Measurements from ENCODE around the gene AP3D1.

AP3D1 gene

DNA sequence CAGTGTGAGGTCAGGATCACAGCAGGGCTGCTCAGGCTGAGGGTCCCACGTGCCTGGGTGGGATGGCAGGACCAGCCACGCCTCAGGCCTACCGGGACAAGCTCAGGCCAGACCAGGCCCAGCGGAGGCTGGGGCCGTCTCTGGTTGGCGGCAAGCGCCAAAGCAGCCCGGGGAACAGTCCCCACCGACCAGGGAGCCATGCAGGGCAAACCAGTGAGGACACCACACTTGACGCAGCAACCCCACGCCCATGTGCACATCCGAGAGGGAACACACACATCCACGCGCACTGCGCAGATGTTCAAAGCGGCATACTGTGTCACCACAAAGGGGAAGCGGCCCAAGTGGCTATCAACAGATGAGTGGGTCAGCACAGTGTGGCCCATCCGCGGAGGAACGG, 39.5 kb downstream of the AP3D1 start:
- no peaks in the 10 kb centered on the region for H3K27me3 ChIP-seq (ENCODE audit: control insufficient read depth, insufficient read depth, low read length)
- no peak overlapping the region for H3K9ac ChIP-seq (ENCODE audit: low read length)
- H3K4me3 ChIP-seq (ENCODE audit: low read length) = no peak overlapping the region
- H3K9me3 ChIP-seq (ENCODE audit: control insufficient read depth, low read depth, low read length) = no peaks in the 10 kb centered on the region
- H3K27ac ChIP-seq (ENCODE audit: low read length) = no peak overlapping the region
- peaks cover 87% of the 10 kb centered on the region for H3K36me3 ChIP-seq (ENCODE audit: control insufficient read depth, low read depth, low read length)
- no peaks in the 10 kb centered on the region for H3K4me1 ChIP-seq (ENCODE audit: control insufficient read depth, low read depth, low read length)

DNA sequence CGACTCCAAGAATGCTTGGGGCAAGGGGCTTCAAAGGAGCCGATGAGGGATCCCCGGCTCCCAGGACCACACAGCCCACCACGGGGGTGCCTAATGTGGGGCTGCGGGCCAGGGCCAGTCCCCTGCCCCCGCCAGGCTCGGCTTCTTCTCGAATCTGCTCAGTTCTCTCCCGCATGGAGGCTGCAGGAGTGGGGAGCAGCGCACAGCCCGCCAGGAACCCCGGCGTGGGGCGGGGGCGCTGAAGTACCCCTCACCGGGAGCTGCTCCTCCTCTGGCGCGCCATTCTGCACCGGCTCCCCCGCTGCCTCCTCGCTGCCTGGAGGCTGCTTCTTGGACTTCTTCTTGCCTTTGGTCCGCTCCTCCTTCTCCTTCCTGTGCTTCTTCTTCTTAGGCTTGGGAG, 39.9 kb downstream of the AP3D1 start:
- H3K27me3 ChIP-seq (ENCODE audit: control insufficient read depth, insufficient read depth, low read length) = no peaks in the 10 kb centered on the region
- no peaks in the 10 kb centered on the region for H3K4me1 ChIP-seq (ENCODE audit: control insufficient read depth, low read depth, low read length)
- no peak overlapping the region for H3K9ac ChIP-seq (ENCODE audit: low read length)
- H3K36me3 ChIP-seq (ENCODE audit: control insufficient read depth, low read depth, low read length) = peaks cover 86% of the 10 kb centered on the region
- no peak overlapping the region for H3K4me3 ChIP-seq (ENCODE audit: low read length)
- peaks cover under 1% of the 10 kb centered on the region for H3K9me3 ChIP-seq (ENCODE audit: control insufficient read depth, low read depth, low read length)
- H3K27ac ChIP-seq (ENCODE audit: low read length) = no peak overlapping the region

GRCh38 chr19:2110822-2111221, 40.5 kb downstream of the AP3D1 start:
- H3K27me3 ChIP-seq (ENCODE audit: control insufficient read depth, insufficient read depth, low read length) = no peaks in the 10 kb centered on the region

DNA sequence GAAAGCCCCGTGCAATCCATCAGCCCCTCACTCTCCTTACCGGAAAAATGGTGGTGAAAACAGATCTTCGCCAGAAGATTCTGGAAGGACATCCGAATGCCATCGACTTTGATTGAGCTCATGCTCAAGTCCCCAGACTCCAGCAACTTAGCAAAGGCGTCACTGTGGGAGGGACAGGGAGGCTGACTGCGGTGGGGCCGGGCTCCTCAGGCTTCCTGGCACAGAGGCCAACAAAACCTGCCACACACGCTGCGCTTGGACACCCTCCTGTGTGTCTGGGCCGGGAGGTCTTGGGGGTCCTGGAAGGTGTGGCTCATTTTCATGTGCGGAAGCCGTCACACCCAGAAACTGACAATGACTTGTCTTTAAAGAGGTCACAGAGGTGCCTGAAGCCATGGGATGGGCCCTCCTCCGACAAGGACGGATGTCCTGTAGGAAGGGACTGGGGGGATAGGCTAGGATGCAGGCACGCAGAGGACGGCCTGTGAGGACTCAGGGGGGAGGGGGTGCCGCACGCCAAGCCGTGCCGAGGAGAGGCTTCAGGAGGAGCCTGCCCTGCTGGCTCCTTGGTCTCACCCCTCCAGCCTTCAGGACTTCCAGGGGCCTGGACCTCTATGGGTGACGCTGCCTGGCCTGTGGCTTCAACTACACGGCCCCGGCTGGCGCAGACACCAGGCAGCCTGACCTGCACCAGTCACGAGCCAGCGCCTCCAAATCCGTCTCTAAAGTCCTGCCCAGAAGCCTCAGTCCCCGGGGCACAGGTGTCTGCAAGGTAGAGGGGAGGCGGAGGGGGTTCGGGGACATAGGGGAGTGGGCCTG, 42.1 kb downstream of the AP3D1 start:
- Histone ChIP-seq H3K9me3 (ENCODE audit: control insufficient read depth, low read depth, low read length) (peaks cover 3% of the 10 kb centered on the region), H3K36me3 (ENCODE audit: control insufficient read depth, low read depth, low read length) (peaks cover 70% of the 10 kb centered on the region)

More at GRCh38 chr19:2110822-2111221, 40.5 kb downstream of the AP3D1 start:
- no peak overlapping the region for H3K27ac ChIP-seq (ENCODE audit: low read length)
- H3K36me3 ChIP-seq (ENCODE audit: control insufficient read depth, low read depth, low read length) = peaks cover 86% of the 10 kb centered on the region
- no peaks in the 10 kb centered on the region for H3K4me1 ChIP-seq (ENCODE audit: control insufficient read depth, low read depth, low read length)
- H3K4me3 ChIP-seq (ENCODE audit: low read length) = no peak overlapping the region
- H3K9ac ChIP-seq (ENCODE audit: low read length) = no peak overlapping the region
- peaks cover 3% of the 10 kb centered on the region for H3K9me3 ChIP-seq (ENCODE audit: control insufficient read depth, low read depth, low read length)

DNA sequence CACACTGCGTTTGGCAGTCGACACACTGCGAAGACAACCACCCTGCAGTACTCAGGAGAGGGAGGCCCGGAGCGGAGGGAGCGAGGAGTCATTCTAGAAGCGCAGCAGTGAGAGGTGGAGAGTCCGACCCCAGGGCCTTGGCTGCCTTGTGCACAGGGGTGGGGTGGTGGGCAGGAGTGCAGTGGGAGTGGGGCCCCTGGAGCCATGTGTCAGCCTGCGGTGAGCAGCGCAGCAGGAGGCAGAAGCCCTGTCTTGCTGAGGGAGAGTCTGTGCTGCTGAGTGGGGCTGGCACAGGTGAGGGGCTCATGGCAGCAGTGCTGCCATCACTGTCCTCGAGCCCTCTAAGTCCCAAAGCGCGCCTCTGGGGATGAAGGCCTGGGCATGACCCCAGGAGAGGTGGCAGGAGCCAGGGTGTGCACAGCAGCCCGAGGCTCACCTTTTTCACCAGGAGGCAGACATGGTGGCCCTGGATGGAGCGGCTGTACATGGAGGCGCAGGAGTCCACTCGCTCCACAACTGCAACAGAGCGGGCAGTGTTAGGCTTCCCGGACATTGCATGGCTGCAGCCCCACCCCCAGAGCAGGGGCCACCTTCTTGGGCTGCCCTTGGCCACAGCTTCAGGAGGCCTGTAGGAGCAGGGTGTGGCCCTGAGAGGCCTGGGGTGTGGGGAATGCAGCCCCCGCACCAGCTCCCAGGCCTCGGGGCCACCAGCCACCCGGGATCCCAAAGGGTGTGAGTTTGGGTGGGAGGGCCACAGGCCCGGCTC, 42.9 kb downstream of the AP3D1 start:
- Histone ChIP-seq H3K36me3 (ENCODE audit: control insufficient read depth, low read depth, low read length) (peaks cover 66% of the 10 kb centered on the region), H3K9ac (ENCODE audit: low read length) (no peak overlapping the region), H3K27ac (ENCODE audit: low read length) (no peak overlapping the region), H3K4me1 (ENCODE audit: control insufficient read depth, low read depth, low read length) (no peaks in the 10 kb centered on the region), H3K4me3 (ENCODE audit: low read length) (no peak overlapping the region), H3K9me3 (ENCODE audit: control insufficient read depth, low read depth, low read length) (peaks cover 3% of the 10 kb centered on the region), H3K27me3 (ENCODE audit: control insufficient read depth, insufficient read depth, low read length) (no peaks in the 10 kb centered on the region)

More for the DNA sequence above, 42.1 kb downstream of the AP3D1 start:
- no peak overlapping the region for H3K27ac ChIP-seq (ENCODE audit: low read length)
- H3K4me1 ChIP-seq (ENCODE audit: control insufficient read depth, low read depth, low read length) = no peaks in the 10 kb centered on the region
- no peak overlapping the region for H3K4me3 ChIP-seq (ENCODE audit: low read length)
- H3K27me3 ChIP-seq (ENCODE audit: control insufficient read depth, insufficient read depth, low read length) = no peaks in the 10 kb centered on the region
- H3K9ac ChIP-seq (ENCODE audit: low read length) = no peak overlapping the region

DNA sequence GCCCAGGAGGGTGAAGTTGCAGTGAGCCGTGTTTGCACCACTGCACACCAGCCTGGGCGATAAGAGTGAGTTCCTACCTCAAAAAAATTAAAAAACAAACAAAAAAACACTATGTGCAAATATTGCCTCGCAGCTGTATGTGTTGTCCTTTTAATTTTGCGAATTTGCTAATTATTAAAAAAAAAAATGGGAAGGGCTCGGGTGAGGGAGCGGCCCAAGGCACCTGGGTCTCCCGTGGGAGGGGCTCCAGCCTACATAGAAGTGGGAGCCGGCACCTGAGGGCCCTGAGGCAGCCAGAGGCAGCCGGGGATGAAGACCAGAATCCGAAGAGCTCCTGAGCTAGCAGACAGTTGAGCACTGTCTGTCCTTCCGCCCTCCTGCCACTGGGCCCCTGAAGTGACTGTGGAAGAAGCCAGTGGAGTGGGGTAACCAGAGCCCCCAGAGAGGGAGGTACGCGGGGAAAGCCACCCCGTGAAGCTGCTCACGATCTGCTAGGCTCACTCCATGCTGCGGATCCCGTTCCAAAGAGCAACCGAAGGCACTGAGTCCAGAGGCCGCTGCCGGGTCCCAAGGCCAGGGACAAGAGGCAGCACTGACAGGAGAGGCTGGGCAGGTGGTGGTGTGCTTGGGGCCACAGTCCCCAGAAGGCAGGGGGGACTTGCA, 48.2 kb downstream of the AP3D1 start:
- Histone ChIP-seq H3K9ac (ENCODE audit: low read length) (no peak overlapping the region), H3K4me1 (ENCODE audit: control insufficient read depth, low read depth, low read length) (no peaks in the 10 kb centered on the region), H3K36me3 (ENCODE audit: control insufficient read depth, low read depth, low read length) (peaks cover 47% of the 10 kb centered on the region), H3K27me3 (ENCODE audit: control insufficient read depth, insufficient read depth, low read length) (no peaks in the 10 kb centered on the region), H3K27ac (ENCODE audit: low read length) (no peak overlapping the region), H3K9me3 (ENCODE audit: control insufficient read depth, low read depth, low read length) (peaks cover 3% of the 10 kb centered on the region), H3K4me3 (ENCODE audit: low read length) (no peak overlapping the region)

- H3K9me3 ChIP-seq (ENCODE audit: control insufficient read depth, low read depth, low read length) = peaks cover 3% of the 10 kb centered on the region
- H3K4me3 ChIP-seq (ENCODE audit: low read length) = no peak overlapping the region
- peaks cover 40% of the 10 kb centered on the region for H3K36me3 ChIP-seq (ENCODE audit: control insufficient read depth, low read depth, low read length)
- no peak overlapping the region for H3K27ac ChIP-seq (ENCODE audit: low read length)
- H3K4me1 ChIP-seq (ENCODE audit: control insufficient read depth, low read depth, low read length) = peaks cover 3% of the 10 kb centered on the region
- no peak overlapping the region for H3K9ac ChIP-seq (ENCODE audit: low read length)
- no peaks in the 10 kb centered on the region for H3K27me3 ChIP-seq (ENCODE audit: control insufficient read depth, insufficient read depth, low read length)
These were observed 49.7 kb downstream of the AP3D1 start for GRCh38 chr19:2101417-2102335.

DNA sequence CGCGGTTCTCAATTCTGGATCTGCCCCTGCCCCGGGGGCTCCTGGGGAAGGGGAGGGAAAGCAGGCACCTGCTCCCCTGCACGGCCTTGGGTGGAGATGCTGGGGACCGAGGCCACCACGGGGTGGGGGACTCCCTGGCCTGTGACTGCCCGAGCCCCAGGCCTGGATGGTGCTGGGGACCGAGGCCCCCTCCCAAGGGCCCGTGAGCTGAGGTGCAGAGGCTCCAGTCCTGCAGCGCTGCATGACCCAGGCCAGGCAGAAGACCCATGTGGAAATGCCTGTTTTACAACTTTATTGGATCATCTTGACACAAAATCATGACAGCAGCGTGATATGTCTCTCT, 50.7 kb downstream of the AP3D1 start:
- no peaks in the 10 kb centered on the region for H3K9me3 ChIP-seq (ENCODE audit: control insufficient read depth, low read depth, low read length)
- H3K27ac ChIP-seq (ENCODE audit: low read length) = no peak overlapping the region
- H3K4me1 ChIP-seq (ENCODE audit: control insufficient read depth, low read depth, low read length) = peaks cover 3% of the 10 kb centered on the region
- H3K27me3 ChIP-seq (ENCODE audit: control insufficient read depth, insufficient read depth, low read length) = no peaks in the 10 kb centered on the region
- H3K4me3 ChIP-seq (ENCODE audit: low read length) = no peak overlapping the region
- H3K9ac ChIP-seq (ENCODE audit: low read length) = no peak overlapping the region
- peaks cover 31% of the 10 kb centered on the region for H3K36me3 ChIP-seq (ENCODE audit: control insufficient read depth, low read depth, low read length)

- H3K9me3 ChIP-seq (ENCODE audit: control insufficient read depth, low read depth, low read length) = no peaks in the 10 kb centered on the region
- H3K36me3 ChIP-seq (ENCODE audit: control insufficient read depth, low read depth, low read length) = peaks cover 31% of the 10 kb centered on the region
- H3K27me3 ChIP-seq (ENCODE audit: control insufficient read depth, insufficient read depth, low read length) = no peaks in the 10 kb centered on the region
- H3K9ac ChIP-seq (ENCODE audit: low read length) = no peak overlapping the region
- no peak overlapping the region for H3K4me3 ChIP-seq (ENCODE audit: low read length)
- no peak overlapping the region for H3K27ac ChIP-seq (ENCODE audit: low read length)
- peaks cover 3% of the 10 kb centered on the region for H3K4me1 ChIP-seq (ENCODE audit: control insufficient read depth, low read depth, low read length)
These were observed 51.2 kb downstream of the AP3D1 start for GRCh38 chr19:2099937-2100718.

DNA sequence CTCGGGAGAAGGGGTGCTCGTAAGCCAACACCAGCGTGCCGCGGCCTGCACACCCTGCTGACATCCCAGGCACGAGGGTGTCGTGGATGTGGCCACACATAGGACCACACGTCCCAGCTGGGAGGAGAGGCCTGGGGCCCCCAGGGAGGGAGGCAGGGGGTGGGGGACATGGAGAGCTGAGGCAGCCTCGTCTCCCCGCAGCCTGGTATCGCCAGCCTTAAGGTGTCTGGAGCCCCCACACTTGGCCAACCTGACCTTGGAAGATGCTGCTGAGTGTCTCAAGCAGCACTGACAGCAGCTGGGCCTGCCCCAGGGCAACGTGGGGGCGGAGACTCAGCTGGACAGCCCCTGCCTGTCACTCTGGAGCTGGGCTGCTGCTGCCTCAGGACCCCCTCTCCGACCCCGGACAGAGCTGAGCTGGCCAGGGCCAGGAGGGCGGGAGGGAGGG, 52.3 kb downstream of the AP3D1 start:
- H3K36me3 ChIP-seq (ENCODE audit: control insufficient read depth, low read depth, low read length) = peaks cover 31% of the 10 kb centered on the region
- H3K27ac ChIP-seq (ENCODE audit: low read length) = no peak overlapping the region
- no peaks in the 10 kb centered on the region for H3K27me3 ChIP-seq (ENCODE audit: control insufficient read depth, insufficient read depth, low read length)
- no peak overlapping the region for H3K4me3 ChIP-seq (ENCODE audit: low read length)
- no peak overlapping the region for H3K9ac ChIP-seq (ENCODE audit: low read length)
- H3K4me1 ChIP-seq (ENCODE audit: control insufficient read depth, low read depth, low read length) = peaks cover 3% of the 10 kb centered on the region
- H3K9me3 ChIP-seq (ENCODE audit: control insufficient read depth, low read depth, low read length) = no peaks in the 10 kb centered on the region

All from iPS-18a (cell line).